Mesenchymal stem cell (in vitro differentiated cells and primary cell): ENCODE data around the gene TMEM204.
"Not testable (repeated sequence)": the region's sequence is repeated elsewhere in the genome, so short reads cannot be mapped to it uniquely, and the experiment has no call there.

Experiments used
- DNase-seq: peaks from one replicate; pipeline ENCODE4 v3.0.0-alpha.2; 2013
- H2AFZ ChIP-seq: one replicate; pipeline ENCODE4 v1.6.1; 2013; ENCODE audit warnings: low read depth, mild to moderate bottlenecking, control low read depth, inconsistent platforms, low read length, moderate library complexity
- H2AK5ac ChIP-seq: 2 replicates; pipeline ENCODE4 v1.6.1; 2013; ENCODE audit warnings: low read length, moderate library complexity, mild to moderate bottlenecking, inconsistent platforms; ENCODE audit not compliant: severe bottlenecking
- H2BK120ac ChIP-seq: one replicate; pipeline ENCODE4 v1.6.1; 2013; ENCODE audit warnings: low read depth, mild to moderate bottlenecking, inconsistent platforms, low read length, moderate library complexity
- H2BK12ac ChIP-seq, 2 experiments: one replicate each; pipeline ENCODE4 v1.6.1; 2013; ENCODE audit warnings: inconsistent platforms in 2 of 2, low read length in 2 of 2, mild to moderate bottlenecking in 2 of 2, moderate library complexity in 2 of 2, control low read depth in 1 of 2
- H2BK15ac ChIP-seq: one replicate; pipeline ENCODE4 v1.6.1; 2013; ENCODE audit warnings: mild to moderate bottlenecking, low read depth, inconsistent platforms; ENCODE audit not compliant: poor library complexity, severe bottlenecking
- H2BK5ac ChIP-seq: 2 replicates; pipeline ENCODE4 v1.6.1; 2013; ENCODE audit warnings: low read depth, mild to moderate bottlenecking, low read length, control low read depth, inconsistent platforms; ENCODE audit not compliant: poor library complexity, severe bottlenecking
- H3K14ac ChIP-seq, 2 experiments: one replicate each; pipeline ENCODE4 v1.6.1; 2013; ENCODE audit warnings: inconsistent platforms in 2 of 2, low read length in 2 of 2, control low read depth in 1 of 2, mild to moderate bottlenecking in 1 of 2, moderate library complexity in 1 of 2
- H3K18ac ChIP-seq, 2 experiments: one replicate each; pipeline ENCODE4 v1.6.1; 2013; ENCODE audit warnings: inconsistent platforms in 2 of 2, low read length in 2 of 2, control low read depth in 1 of 2, low read depth in 1 of 2, mild to moderate bottlenecking in 1 of 2
- H3K23ac ChIP-seq, 2 experiments: one replicate each; pipeline ENCODE4 v1.6.1; 2013; ENCODE audit warnings: inconsistent platforms in 2 of 2, low read length in 2 of 2, mild to moderate bottlenecking in 2 of 2, moderate library complexity in 2 of 2, control low read depth in 1 of 2
- H3K27ac ChIP-seq: 2 replicates; pipeline ENCODE4 v1.5.1; 2013; ENCODE audit warnings: mild to moderate bottlenecking, moderate library complexity, low read length, control low read depth, inconsistent platforms; ENCODE audit not compliant: poor library complexity, severe bottlenecking
- H3K27me3 ChIP-seq, 2 experiments: 2 replicates each; pipeline versions ENCODE4 v1.6.1 to v1.7.0; 2013; ENCODE audit warnings: low read length in 2 of 2, mild to moderate bottlenecking in 2 of 2, moderate library complexity in 2 of 2, control low read depth in 1 of 2, inconsistent platforms in 1 of 2; ENCODE audit not compliant: control insufficient read depth in 1 of 2, insufficient read depth in 1 of 2
- H3K36me3 ChIP-seq, 2 experiments: 2 replicates each; pipeline versions ENCODE4 v1.6.1 to v1.7.0; 2013; ENCODE audit warnings: low read length in 2 of 2, control low read depth in 1 of 2, inconsistent platforms in 1 of 2, low read depth in 1 of 2, mild to moderate bottlenecking in 1 of 2; ENCODE audit not compliant: insufficient read depth in 2 of 2, control insufficient read depth in 1 of 2
- H3K4ac ChIP-seq, 2 experiments: one replicate each; pipeline ENCODE4 v1.6.1; 2013; ENCODE audit warnings: inconsistent platforms in 2 of 2, low read length in 2 of 2, mild to moderate bottlenecking in 2 of 2, moderate library complexity in 2 of 2, control low read depth in 1 of 2, low read depth in 1 of 2
- H3K4me1 ChIP-seq: 2 replicates; pipeline ENCODE4 v1.6.1; 2013; ENCODE audit warnings: low read depth, low read length, control low read depth; ENCODE audit not compliant: control insufficient read depth, insufficient read depth
- H3K4me2 ChIP-seq: 2 replicates; pipeline ENCODE4 v1.6.1; 2013; ENCODE audit warnings: low read length, mild to moderate bottlenecking, inconsistent platforms; ENCODE audit not compliant: poor library complexity, severe bottlenecking
- H3K4me3 ChIP-seq, 2 experiments: 2 replicates each; pipeline versions ENCODE4 v1.5.1 to v1.7.0; 2013; ENCODE audit warnings: low read length in 2 of 2, mild to moderate bottlenecking in 2 of 2, control low read depth in 1 of 2, low read depth in 1 of 2; ENCODE audit not compliant: insufficient read depth in 1 of 2
- H3K79me1 ChIP-seq: replicated peaks from 2 replicates; pipeline ENCODE4 v1.6.1; 2013; ENCODE audit warnings: mild to moderate bottlenecking, control low read depth, low read length, inconsistent platforms; ENCODE audit not compliant: poor library complexity, severe bottlenecking
- H3K9ac ChIP-seq: 2 replicates; pipeline ENCODE4 v1.7.0; 2013; ENCODE audit warnings: mild to moderate bottlenecking, low read length, moderate library complexity
- H3K9me3 ChIP-seq: 2 replicates; pipeline ENCODE4 v1.7.0; 2013; ENCODE audit warnings: mild to moderate bottlenecking, low read length; ENCODE audit not compliant: control insufficient read depth
- H4K8ac ChIP-seq: one replicate; pipeline ENCODE4 v1.6.1; 2013; ENCODE audit warnings: inconsistent platforms, mild to moderate bottlenecking, low read length, moderate library complexity
- H4K91ac ChIP-seq: one replicate; pipeline ENCODE4 v1.6.1; 2013; ENCODE audit warnings: mild to moderate bottlenecking, low read length, inconsistent platforms
- WGBS: methylation state at CpG from one replicate; pipeline ENCODE4 v1.1.7; 2013; ENCODE audit warnings: mixed read lengths; 5-methylcytosine and 5-hydroxymethylcytosine counted together

The TMEM204 gene

GRCh38 chr16:1590366-1590765 is 56.9 kb downstream of the TMEM204 start:
- Histone ChIP-seq H3K18ac (no peak overlapping the region), H4K91ac (no peak overlapping the region), H2BK15ac (no peak overlapping the region), H2AK5ac (no peak overlapping the region), H3K4ac (no peak overlapping the region), H3K4me2 (no peak overlapping the region), H3K23ac (no peak overlapping the region), H2BK120ac (no peak overlapping the region), H3K9ac (no peak overlapping the region), H3K14ac (no peak overlapping the region), H3K27me3 (no peaks in the 10 kb centered on the region), H3K9me3 (no peaks in the 10 kb centered on the region), H3K27ac (no peak overlapping the region), H2BK5ac (no peak overlapping the region), H3K4me3 (no peak overlapping the region), H3K4me1 (no peaks in the 10 kb centered on the region), H3K36me3 (peaks cover 68 to 80% of the 10 kb centered on the region in 2 experiments), H2AFZ (no peak overlapping the region), H2BK12ac (no peak overlapping the region), H3K79me1 (peaks cover 8% of the 10 kb centered on the region), H4K8ac (no peak overlapping the region)
- 91% methylated on average over 5 of the region's 6 CpGs for WGBS
- DNase-seq = no peak

DNA sequence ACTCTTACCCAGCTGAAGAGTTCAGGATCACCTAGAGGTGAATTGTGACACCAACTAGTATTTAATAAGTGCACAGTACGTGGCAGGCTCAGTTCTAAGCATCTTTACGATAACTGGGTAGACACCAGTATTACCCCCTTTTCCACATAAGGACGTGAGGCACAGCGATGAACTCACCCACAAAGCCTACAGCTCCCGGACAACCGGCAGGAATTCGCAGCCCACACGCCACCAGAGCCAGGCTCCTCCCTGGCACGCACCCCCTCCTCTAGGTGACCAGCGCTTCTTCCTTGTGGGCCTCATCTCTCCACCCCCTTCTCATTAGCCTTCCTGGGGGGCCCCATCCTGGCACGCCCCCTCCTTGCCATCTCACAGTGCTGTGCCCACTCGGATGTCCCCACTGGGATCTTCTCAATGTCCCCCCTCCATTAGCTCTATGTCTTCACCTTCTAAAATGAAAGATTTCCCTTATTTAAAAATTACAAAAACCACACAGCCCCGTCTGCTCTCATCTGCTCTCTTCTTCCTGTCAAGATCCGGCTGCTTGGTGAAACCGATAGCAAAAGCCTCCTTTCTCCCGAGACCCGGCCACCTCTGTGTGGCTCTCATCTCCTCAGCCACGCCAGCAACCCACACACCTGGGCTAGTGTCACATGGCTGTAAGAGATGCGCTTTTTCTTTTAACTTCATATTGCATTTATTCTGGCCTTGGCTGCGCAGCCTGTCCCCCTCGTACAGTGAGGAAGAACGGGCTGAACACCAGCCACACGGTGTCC is 57.7 kb downstream of the TMEM204 start:
- Histone ChIP-seq H3K14ac (no peak overlapping the region), H2BK15ac (no peak overlapping the region)
- WGBS = 96% methylated on average over 23 of the region's 23 CpGs

GRCh38 chr16:1592446-1592845 is 59.0 kb downstream of the TMEM204 start:
- Histone ChIP-seq H3K27ac (no peak overlapping the region), H3K79me1 (peaks cover 9% of the 10 kb centered on the region), H3K4me1 (no peaks in the 10 kb centered on the region), H3K9ac (no peak overlapping the region), H3K14ac (no peak overlapping the region), H3K4me3 (no peak overlapping the region), H2BK15ac (no peak overlapping the region), H2BK120ac (no peak overlapping the region), H3K4me2 (no peak overlapping the region), H2BK12ac (no peak overlapping the region), H2BK5ac (no peak overlapping the region), H2AK5ac (no peak overlapping the region), H3K9me3 (no peaks in the 10 kb centered on the region), H3K23ac (no peak overlapping the region), H3K36me3 (peaks cover 53 to 77% of the 10 kb centered on the region in 2 experiments), H2AFZ (no peak overlapping the region), H3K18ac (no peak overlapping the region), H3K4ac (no peak overlapping the region), H3K27me3 (no peaks in the 10 kb centered on the region), H4K8ac (no peak overlapping the region), H4K91ac (no peak overlapping the region)
- DNase-seq = no peak
- WGBS = 91% methylated on average over 16 of the region's 16 CpGs

More for the DNA sequence above, 57.7 kb downstream of the TMEM204 start:
- H3K9ac ChIP-seq = no peak overlapping the region
- peaks cover 67 to 76% of the 10 kb centered on the region in 2 experiments for H3K36me3 ChIP-seq
- H3K27me3 ChIP-seq = no peaks in the 10 kb centered on the region
- H3K18ac ChIP-seq = no peak overlapping the region
- no peak overlapping the region for H3K23ac ChIP-seq
- no peak overlapping the region for H2BK12ac ChIP-seq
- no peak overlapping the region for H2AK5ac ChIP-seq
- no peak overlapping the region for H2BK5ac ChIP-seq
- no peak overlapping the region for H3K4ac ChIP-seq
- peaks cover 8% of the 10 kb centered on the region for H3K79me1 ChIP-seq
- H3K4me1 ChIP-seq = no peaks in the 10 kb centered on the region
- no peak overlapping the region for H3K27ac ChIP-seq
- no peaks in the 10 kb centered on the region for H3K9me3 ChIP-seq
- H2AFZ ChIP-seq = no peak overlapping the region
- H3K4me3 ChIP-seq = no peak overlapping the region
- H4K91ac ChIP-seq = no peak overlapping the region
- H2BK120ac ChIP-seq = no peak overlapping the region
- H3K4me2 ChIP-seq = no peak overlapping the region
- no peak overlapping the region for H4K8ac ChIP-seq
- DNase-seq = no peak

DNA sequence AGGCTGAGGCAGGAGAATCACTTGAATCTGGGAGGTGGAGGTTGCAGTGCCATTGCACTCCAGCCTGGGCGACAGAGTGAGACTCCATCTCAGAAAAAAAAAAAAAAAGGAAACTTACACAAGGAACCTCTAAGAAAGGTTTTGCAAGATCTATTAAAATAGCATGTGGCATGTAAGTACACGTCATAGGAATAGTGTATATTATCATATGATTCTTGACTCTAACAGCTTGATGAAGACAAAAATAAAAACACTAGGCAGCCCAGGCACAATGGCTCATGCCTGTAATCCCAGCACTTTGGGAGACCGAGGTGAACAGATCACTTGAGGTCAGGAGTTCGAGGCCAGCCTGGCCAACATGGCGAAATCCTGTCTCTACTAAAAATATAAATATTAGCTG is 62.0 kb downstream of the TMEM204 start:
- H2BK120ac ChIP-seq, H2BK5ac ChIP-seq, H3K4me1 ChIP-seq, H3K27me3 ChIP-seq, H4K91ac ChIP-seq, H3K4me3 ChIP-seq, H3K27ac ChIP-seq, H4K8ac ChIP-seq, H2BK15ac ChIP-seq, H3K79me1 ChIP-seq, H2AFZ ChIP-seq, H3K18ac ChIP-seq, H3K23ac ChIP-seq, H2BK12ac ChIP-seq, H3K9me3 ChIP-seq, H3K14ac ChIP-seq, H3K4ac ChIP-seq, H3K9ac ChIP-seq, H2AK5ac ChIP-seq, DNase-seq, H3K4me2 ChIP-seq: not testable (repeated sequence)
- WGBS = 89% methylated on average over 2 of the region's 5 CpGs
- H3K36me3 ChIP-seq = peaks cover 37 to 57% of the 10 kb centered on the region in 2 experiments
